ENCODE data around the gene SCNN1G. TPM values are rescaled to one million over a fixed set of nuclear protein-coding genes. Genes with fewer than 3 reads are reported as not detected.

Gene SCNN1G
- total RNA-seq (not detected), polyA plus RNA-seq (not detected)

GRCh38 chr16:23182679-23183542 lies at the start of gene SCNN1G:
Gene SCNN1G, plus strand, starts transcription at chr16:23182745. Its CDS starts 3,527 bp downstream, at chr16:23186272.
- H3K27ac ChIP-seq (ENCODE audit: insufficient read depth, low read length, poor library complexity, severe bottlenecking), result no peak within 1 kb of the TSS
- H3K27ac Mint-ChIP-seq, result no peak within 1 kb of the TSS
- H3K4me1 ChIP-seq (ENCODE audit: control insufficient read depth, insufficient read depth, low read length, poor library complexity, severe bottlenecking), result peaks cover 7% of the 10 kb centered on the region
- H3K36me3 ChIP-seq (ENCODE audit: control insufficient read depth, insufficient read depth, low read length), result no peaks in the 10 kb centered on the region
- ATAC-seq (ENCODE audit: low read depth in 2 of 2) (no peak), DNase-seq (no peak)
- H3K9me3 ChIP-seq (ENCODE audit: control insufficient read depth in 2 of 2, low read length in 2 of 2), result no peaks in the 10 kb centered on the region
- peaks cover 68% of the 10 kb centered on the region for H3K27me3 Mint-ChIP-seq
- no peaks in the 10 kb centered on the region for H3K36me3 Mint-ChIP-seq
- H3K27me3 ChIP-seq (ENCODE audit: control insufficient read depth, insufficient read depth, low read length), result peaks cover 28% of the 10 kb centered on the region
- no peak within 1 kb of the TSS for H3K4me3 ChIP-seq (ENCODE audit: low read depth, low read length)
- H3K9me3 Mint-ChIP-seq, result peaks cover 0 to 2% (median 0%) of the 10 kb centered on the region in 7 donors
- H3K4me3 Mint-ChIP-seq, result peak within 1 kb of the TSS in 2 of 4 donors; percentile 15 to 60
- H3K4me1 Mint-ChIP-seq, result peaks cover 0 to 17% (median 8%) of the 10 kb centered on the region in 4 donors

- Histone ChIP-seq H3K4me1 (ENCODE audit: control insufficient read depth, insufficient read depth, low read length, poor library complexity, severe bottlenecking) (no peaks in the 10 kb centered on the region), H3K4me3 (ENCODE audit: low read depth, low read length) (no peak overlapping the region), H3K9me3 (ENCODE audit: control insufficient read depth in 2 of 2, low read length in 2 of 2) (peaks cover 0 to 14% of the 10 kb centered on the region in 2 experiments), H3K27me3 (ENCODE audit: control insufficient read depth, insufficient read depth, low read length) (no peaks in the 10 kb centered on the region), H3K36me3 (ENCODE audit: control insufficient read depth, insufficient read depth, low read length) (no peaks in the 10 kb centered on the region), H3K27ac (ENCODE audit: insufficient read depth, low read length, poor library complexity, severe bottlenecking) (no peak overlapping the region)
- no peak for ATAC-seq (ENCODE audit: low read depth in 2 of 2)
- peaks cover 0 to 6% (median 5%) of the 10 kb centered on the region in 4 donors for H3K4me1 Mint-ChIP-seq
- no peaks in the 10 kb centered on the region for H3K27me3 Mint-ChIP-seq
- H3K9me3 Mint-ChIP-seq, result peaks cover 0 to 12% (median 4%) of the 10 kb centered on the region in 7 donors
- no peak for DNase-seq
- H3K27ac Mint-ChIP-seq, result no peak overlapping the region
- H3K36me3 Mint-ChIP-seq, result peaks cover 5% of the 10 kb centered on the region
- no peak overlapping the region for H3K4me3 Mint-ChIP-seq
These were observed 49.6 kb upstream of the SCNN1G start for GRCh38 chr16:23132775-23133463.

GRCh38 chr16:23134274-23134673 lies 48.3 kb upstream of the SCNN1G start:
- no peak overlapping the region for H3K27ac Mint-ChIP-seq
- H3K27me3 Mint-ChIP-seq, result no peaks in the 10 kb centered on the region
- Histone ChIP-seq H3K4me1 (ENCODE audit: control insufficient read depth, insufficient read depth, low read length, poor library complexity, severe bottlenecking) (no peaks in the 10 kb centered on the region), H3K27me3 (ENCODE audit: control insufficient read depth, insufficient read depth, low read length) (no peaks in the 10 kb centered on the region), H3K9me3 (ENCODE audit: control insufficient read depth in 2 of 2, low read length in 2 of 2) (peaks cover 0 to 20% of the 10 kb centered on the region in 2 experiments), H3K36me3 (ENCODE audit: control insufficient read depth, insufficient read depth, low read length) (no peaks in the 10 kb centered on the region), H3K4me3 (ENCODE audit: low read depth, low read length) (no peak overlapping the region), H3K27ac (ENCODE audit: insufficient read depth, low read length, poor library complexity, severe bottlenecking) (no peak overlapping the region)
- H3K36me3 Mint-ChIP-seq, result peaks cover 10% of the 10 kb centered on the region
- peaks cover 0 to 6% (median 4%) of the 10 kb centered on the region in 4 donors for H3K4me1 Mint-ChIP-seq
- no peak for DNase-seq
- ATAC-seq (ENCODE audit: low read depth in 2 of 2), result no peak
- H3K4me3 Mint-ChIP-seq, result no peak overlapping the region
- peaks cover 0 to 18% (median 10%) of the 10 kb centered on the region in 7 donors for H3K9me3 Mint-ChIP-seq

GRCh38 chr16:23137256-23137655 lies 45.3 kb upstream of the SCNN1G start:
- Histone ChIP-seq H3K36me3 (ENCODE audit: control insufficient read depth, insufficient read depth, low read length) (no peaks in the 10 kb centered on the region), H3K9me3 (ENCODE audit: control insufficient read depth in 2 of 2, low read length in 2 of 2) (peaks cover 0 to 20% of the 10 kb centered on the region in 2 experiments), H3K27me3 (ENCODE audit: control insufficient read depth, insufficient read depth, low read length) (no peaks in the 10 kb centered on the region), H3K27ac (ENCODE audit: insufficient read depth, low read length, poor library complexity, severe bottlenecking) (no peak overlapping the region), H3K4me3 (ENCODE audit: low read depth, low read length) (no peak overlapping the region), H3K4me1 (ENCODE audit: control insufficient read depth, insufficient read depth, low read length, poor library complexity, severe bottlenecking) (no peaks in the 10 kb centered on the region)
- Mint-ChIP-seq H3K27me3 (no peaks in the 10 kb centered on the region), H3K27ac (no peak overlapping the region), H3K9me3 (peaks cover 0 to 18% (median 10%) of the 10 kb centered on the region in 7 donors), H3K4me1 (peaks cover 0 to 6% (median 1%) of the 10 kb centered on the region in 4 donors), H3K36me3 (peaks cover 10% of the 10 kb centered on the region), H3K4me3 (no peak overlapping the region)
- no peak for ATAC-seq (ENCODE audit: low read depth in 2 of 2)
- no peak for DNase-seq

GRCh38 chr16:23137818-23138217 lies 44.7 kb upstream of the SCNN1G start:
- DNase-seq (no peak), ATAC-seq (ENCODE audit: low read depth in 2 of 2) (no peak)
- Histone ChIP-seq H3K4me3 (ENCODE audit: low read depth, low read length) (no peak overlapping the region), H3K9me3 (ENCODE audit: control insufficient read depth in 2 of 2, low read length in 2 of 2) (peaks cover 0 to 20% of the 10 kb centered on the region in 2 experiments), H3K27me3 (ENCODE audit: control insufficient read depth, insufficient read depth, low read length) (no peaks in the 10 kb centered on the region), H3K4me1 (ENCODE audit: control insufficient read depth, insufficient read depth, low read length, poor library complexity, severe bottlenecking) (no peaks in the 10 kb centered on the region), H3K27ac (ENCODE audit: insufficient read depth, low read length, poor library complexity, severe bottlenecking) (no peak overlapping the region), H3K36me3 (ENCODE audit: control insufficient read depth, insufficient read depth, low read length) (no peaks in the 10 kb centered on the region)
- H3K9me3 Mint-ChIP-seq, result peaks cover 0 to 18% (median 10%) of the 10 kb centered on the region in 7 donors
- no peak overlapping the region for H3K4me3 Mint-ChIP-seq
- no peaks in the 10 kb centered on the region for H3K27me3 Mint-ChIP-seq
- peaks cover 10% of the 10 kb centered on the region for H3K36me3 Mint-ChIP-seq
- peaks cover 0 to 6% (median 1%) of the 10 kb centered on the region in 4 donors for H3K4me1 Mint-ChIP-seq
- no peak overlapping the region for H3K27ac Mint-ChIP-seq

GRCh38 chr16:23140107-23140506 lies 42.4 kb upstream of the SCNN1G start:
- Histone ChIP-seq H3K4me1 (ENCODE audit: control insufficient read depth, insufficient read depth, low read length, poor library complexity, severe bottlenecking) (no peaks in the 10 kb centered on the region), H3K36me3 (ENCODE audit: control insufficient read depth, insufficient read depth, low read length) (no peaks in the 10 kb centered on the region), H3K4me3 (ENCODE audit: low read depth, low read length) (no peak overlapping the region), H3K27me3 (ENCODE audit: control insufficient read depth, insufficient read depth, low read length) (no peaks in the 10 kb centered on the region), H3K9me3 (ENCODE audit: control insufficient read depth in 2 of 2, low read length in 2 of 2) (peaks cover 0 to 19% of the 10 kb centered on the region in 2 experiments), H3K27ac (ENCODE audit: insufficient read depth, low read length, poor library complexity, severe bottlenecking) (no peak overlapping the region)
- peaks cover 0 to 5% (median 1%) of the 10 kb centered on the region in 4 donors for H3K4me1 Mint-ChIP-seq
- no peak overlapping the region for H3K4me3 Mint-ChIP-seq
- DNase-seq (no peak), ATAC-seq (ENCODE audit: low read depth in 2 of 2) (no peak)
- H3K27me3 Mint-ChIP-seq, result no peaks in the 10 kb centered on the region
- H3K9me3 Mint-ChIP-seq, result peaks cover 0 to 17% (median 7%) of the 10 kb centered on the region in 7 donors
- H3K36me3 Mint-ChIP-seq, result peaks cover 10% of the 10 kb centered on the region
- no peak overlapping the region for H3K27ac Mint-ChIP-seq

GRCh38 chr16:23141033-23141432 lies 41.5 kb upstream of the SCNN1G start:
- H3K36me3 ChIP-seq (ENCODE audit: control insufficient read depth, insufficient read depth, low read length), result no peaks in the 10 kb centered on the region
- no peak overlapping the region for H3K27ac Mint-ChIP-seq
- no peaks in the 10 kb centered on the region for H3K4me1 ChIP-seq (ENCODE audit: control insufficient read depth, insufficient read depth, low read length, poor library complexity, severe bottlenecking)
- H3K27ac ChIP-seq (ENCODE audit: insufficient read depth, low read length, poor library complexity, severe bottlenecking), result no peak overlapping the region
- peaks cover 0 to 12% (median 6%) of the 10 kb centered on the region in 7 donors for H3K9me3 Mint-ChIP-seq
- H3K9me3 ChIP-seq (ENCODE audit: control insufficient read depth in 2 of 2, low read length in 2 of 2), result peaks cover 0 to 13% of the 10 kb centered on the region in 2 experiments
- no peaks in the 10 kb centered on the region for H3K27me3 Mint-ChIP-seq
- ATAC-seq (ENCODE audit: low read depth in 2 of 2) (no peak), DNase-seq (no peak)
- peaks cover 10% of the 10 kb centered on the region for H3K36me3 Mint-ChIP-seq
- no peaks in the 10 kb centered on the region for H3K27me3 ChIP-seq (ENCODE audit: control insufficient read depth, insufficient read depth, low read length)
- H3K4me3 ChIP-seq (ENCODE audit: low read depth, low read length), result no peak overlapping the region
- H3K4me3 Mint-ChIP-seq, result no peak overlapping the region
- H3K4me1 Mint-ChIP-seq, result peaks cover 0 to 5% (median 2%) of the 10 kb centered on the region in 4 donors

Data from CD4-positive, CD25-positive, alpha-beta regulatory T cell (primary cell).